ENCODE results near the gene OTUD3. TPM values are rescaled to one million over a fixed set of nuclear protein-coding genes. Genes with fewer than 3 reads are reported as not detected.
"Not testable (repeated sequence)": the region's sequence is repeated elsewhere in the genome, so short reads cannot be mapped to it uniquely, and the experiment has no call there.

Gene OTUD3
- total RNA-seq, 1 donor from 2014 or later: 11.5 TPM

DNA sequence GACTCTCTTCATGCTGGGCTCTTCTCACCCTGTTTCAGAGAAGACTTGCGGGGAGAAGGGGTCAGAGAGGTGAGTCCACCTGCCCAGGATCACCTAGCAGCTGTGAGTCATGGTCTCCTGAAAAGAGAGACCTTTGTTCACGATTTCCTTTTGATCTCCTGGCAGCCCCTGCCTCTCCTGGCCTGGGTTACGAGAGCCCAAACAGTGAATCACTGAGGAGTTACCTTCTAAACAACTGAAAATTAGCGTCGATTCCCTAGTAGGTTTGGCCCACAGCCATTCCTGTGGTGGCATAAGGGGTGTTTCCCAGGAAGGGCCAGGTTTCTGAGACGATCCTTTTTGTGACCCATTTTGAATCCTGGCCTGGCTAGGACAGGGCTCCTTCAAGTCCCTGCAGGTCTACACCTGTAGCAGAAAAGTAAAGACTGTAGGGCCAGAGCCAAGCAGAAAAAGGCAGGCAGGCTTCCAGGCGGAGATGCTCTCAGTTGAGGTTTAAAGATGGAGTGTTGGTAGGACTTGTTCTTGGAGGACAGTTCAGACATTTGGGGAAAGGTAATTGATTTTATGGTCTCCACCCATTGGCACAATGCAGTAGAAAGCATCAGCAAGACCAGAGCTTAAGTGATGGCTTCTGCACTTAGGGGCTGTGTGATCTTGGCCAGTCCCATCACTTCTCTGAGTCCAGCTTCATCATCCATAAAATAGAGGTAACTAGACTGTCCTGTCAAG lies 43.3 kb downstream of the OTUD3 start:
- TF ChIP-seq, protein P1, sequence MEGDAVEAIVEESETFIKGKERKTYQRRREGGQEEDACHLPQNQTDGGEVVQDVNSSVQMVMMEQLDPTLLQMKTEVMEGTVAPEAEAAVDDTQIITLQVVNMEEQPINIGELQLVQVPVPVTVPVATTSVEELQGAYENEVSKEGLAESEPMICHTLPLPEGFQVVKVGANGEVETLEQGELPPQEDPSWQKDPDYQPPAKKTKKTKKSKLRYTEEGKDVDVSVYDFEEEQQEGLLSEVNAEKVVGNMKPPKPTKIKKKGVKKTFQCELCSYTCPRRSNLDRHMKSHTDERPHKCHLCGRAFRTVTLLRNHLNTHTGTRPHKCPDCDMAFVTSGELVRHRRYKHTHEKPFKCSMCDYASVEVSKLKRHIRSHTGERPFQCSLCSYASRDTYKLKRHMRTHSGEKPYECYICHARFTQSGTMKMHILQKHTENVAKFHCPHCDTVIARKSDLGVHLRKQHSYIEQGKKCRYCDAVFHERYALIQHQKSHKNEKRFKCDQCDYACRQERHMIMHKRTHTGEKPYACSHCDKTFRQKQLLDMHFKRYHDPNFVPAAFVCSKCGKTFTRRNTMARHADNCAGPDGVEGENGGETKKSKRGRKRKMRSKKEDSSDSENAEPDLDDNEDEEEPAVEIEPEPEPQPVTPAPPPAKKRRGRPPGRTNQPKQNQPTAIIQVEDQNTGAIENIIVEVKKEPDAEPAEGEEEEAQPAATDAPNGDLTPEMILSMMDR (IDR thresholded peaks at IDR 0.05): no peak

DNA sequence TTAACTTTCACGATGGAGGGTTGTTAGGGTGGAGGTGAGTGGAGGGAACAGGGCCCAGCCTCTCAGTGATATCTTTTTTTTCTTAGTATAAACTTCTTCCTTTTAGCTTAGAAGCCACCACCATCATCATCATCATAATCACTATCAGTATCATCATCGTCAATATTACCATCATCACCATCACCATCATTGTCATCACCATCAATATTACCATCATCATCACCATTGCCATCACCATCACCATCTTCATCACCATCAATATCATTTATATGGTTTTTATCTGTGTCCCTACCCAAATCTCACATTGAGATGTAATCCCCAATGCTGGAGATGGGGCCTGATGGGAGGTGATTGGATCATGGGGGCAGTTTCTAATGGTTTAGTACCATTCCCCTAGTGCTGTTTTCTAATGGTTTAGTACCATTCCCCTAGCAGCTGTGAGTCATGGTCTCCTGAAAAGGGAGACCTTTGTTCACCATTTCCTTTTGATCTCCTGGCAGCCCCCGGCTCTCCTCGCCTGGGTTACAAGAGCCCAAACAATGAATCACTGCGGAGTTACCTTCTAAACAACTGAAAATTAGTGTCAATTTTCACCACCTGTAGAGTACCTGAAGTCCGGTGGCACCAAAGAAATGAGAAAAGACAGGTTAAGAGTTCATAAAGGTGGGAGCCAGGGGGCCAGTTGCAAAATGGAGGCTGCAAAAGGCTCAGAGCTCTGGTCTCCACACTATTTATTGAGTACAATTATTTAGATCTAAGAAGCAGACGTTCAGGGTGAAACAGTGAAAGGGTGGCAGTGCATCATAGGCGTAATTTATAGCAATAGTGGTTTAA lies 44.3 kb downstream of the OTUD3 start:
- Histone ChIP-seq H3K9me3 (peaks cover 5% of the 10 kb centered on the region), H3K36me3 (no peaks in the 10 kb centered on the region), H3K27me3 (ENCODE audit: low read depth) (no peaks in the 10 kb centered on the region), H3K4me1 (no peaks in the 10 kb centered on the region), H3K27ac (no peak overlapping the region), H3K4me3 (no peak overlapping the region)
- DNase-seq (no peak), ATAC-seq (no peak)
- intact Hi-C loops (cut with DNase I): no loop called here
- TF ChIP-seq, protein P1 (IDR thresholded peaks at IDR 0.05): no peak

More for the DNA sequence above, 43.3 kb downstream of the OTUD3 start:
- ATAC-seq (no peak), DNase-seq (no peak)
- no peaks in the 10 kb centered on the region for H3K36me3 ChIP-seq
- H3K4me1 ChIP-seq: no peaks in the 10 kb centered on the region
- no peaks in the 10 kb centered on the region for H3K27me3 ChIP-seq (ENCODE audit: low read depth)
- H3K4me3 ChIP-seq: no peak overlapping the region
- H3K9me3 ChIP-seq: no peaks in the 10 kb centered on the region
- H3K27ac ChIP-seq: no peak overlapping the region
- intact Hi-C loops (cut with DNase I): no loop called here

DNA sequence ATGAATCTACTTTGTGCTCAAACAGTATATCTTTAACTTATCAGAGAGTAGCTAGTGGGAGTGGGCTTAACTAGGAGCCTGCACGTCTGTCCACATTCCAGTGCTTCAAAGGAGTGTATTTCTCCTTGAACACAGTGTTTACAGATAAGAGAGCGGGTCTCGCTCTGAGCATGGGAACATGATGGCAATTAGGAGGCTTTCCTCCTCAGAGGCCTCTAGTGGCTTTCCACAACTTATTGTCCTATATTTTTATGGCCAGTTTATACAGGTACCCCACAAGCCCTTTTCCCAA lies 44.9 kb downstream of the OTUD3 start:
- H3K4me1 ChIP-seq; H3K4me3 ChIP-seq; H3K9me3 ChIP-seq; ATAC-seq; H3K36me3 ChIP-seq; H3K27ac ChIP-seq; intact Hi-C loops (cut with DNase I); H3K27me3 ChIP-seq (ENCODE audit: low read depth); DNase-seq: not testable (repeated sequence)

DNA sequence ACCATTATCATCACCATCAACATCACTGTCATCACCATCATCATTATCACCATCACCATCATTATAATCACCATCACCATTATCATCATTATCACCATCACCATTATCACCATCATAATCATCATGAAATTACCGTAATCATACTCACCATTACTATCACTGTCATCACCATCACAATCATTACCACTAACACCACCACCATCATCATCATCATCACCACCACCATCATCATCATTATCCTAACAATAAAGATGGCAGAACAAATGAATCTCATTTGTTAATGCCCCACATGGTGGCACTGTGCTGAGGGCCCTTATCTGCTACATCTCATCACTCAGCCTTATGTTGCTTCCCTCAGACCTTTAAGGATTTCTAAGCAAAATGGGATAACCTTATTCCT lies 50.7 kb downstream of the OTUD3 start:
- Histone ChIP-seq H3K36me3 (no peaks in the 10 kb centered on the region), H3K4me1 (no peaks in the 10 kb centered on the region), H3K27ac (no peak overlapping the region), H3K27me3 (ENCODE audit: low read depth) (no peaks in the 10 kb centered on the region), H3K9me3 (peaks cover 14% of the 10 kb centered on the region), H3K4me3 (no peak overlapping the region)
- ATAC-seq (no peak), DNase-seq (no peak)
- TF ChIP-seq, protein P1 (IDR thresholded peaks at IDR 0.05): no peak
- intact Hi-C loops (cut with DNase I): no loop called here

DNA sequence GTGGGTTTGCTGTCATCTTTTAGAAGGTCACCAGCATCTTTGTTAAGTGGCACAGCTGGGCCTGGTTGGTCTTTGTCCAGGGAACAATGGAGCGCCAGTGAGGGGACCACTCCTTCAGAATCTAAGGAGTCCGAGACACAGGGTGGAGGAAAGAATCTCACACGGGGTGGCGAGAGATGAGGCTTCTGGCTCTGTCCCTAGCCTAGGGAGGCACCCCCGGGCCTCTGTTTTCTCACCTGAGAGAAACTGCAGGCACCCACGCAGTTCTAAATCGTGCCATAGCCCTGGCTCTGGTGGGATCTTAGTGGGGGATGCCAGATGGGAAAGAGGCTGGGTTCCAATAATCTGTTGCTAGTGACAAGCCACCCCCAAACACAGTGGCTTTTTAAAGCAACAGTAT lies 52.1 kb downstream of the OTUD3 start:
- Histone ChIP-seq H3K4me1 (no peaks in the 10 kb centered on the region), H3K36me3 (no peaks in the 10 kb centered on the region), H3K27me3 (ENCODE audit: low read depth) (no peaks in the 10 kb centered on the region), H3K4me3 (no peak overlapping the region), H3K27ac (no peak overlapping the region), H3K9me3 (peaks cover 14% of the 10 kb centered on the region)
- intact Hi-C loops (cut with DNase I): no loop called here
- DNase-seq: no peak
- no peak for ATAC-seq
- TF ChIP-seq, protein P1 (IDR thresholded peaks at IDR 0.05): no peak
